Fibroblast of lung (primary cell): Measurements from ENCODE around the gene PLCB2. TPM values are rescaled to one million over a fixed set of nuclear protein-coding genes. Genes with fewer than 3 reads are reported as not detected.

Experiments used
- DNase-seq, 2 donors: peaks; one replicate each; pipeline versions ENCODE4 v3.0.0 to v3.0.0-alpha.2; 2010; ENCODE audit warnings: low read depth in 2 of 2
- H2AFZ ChIP-seq: 2 replicates; pipeline ENCODE4 v1.5.1; 2012; ENCODE audit warnings: low read length, control low read depth, inconsistent platforms
- H3K27ac ChIP-seq: 2 replicates; pipeline ENCODE4 v1.5.1; 2011; ENCODE audit warnings: low read length, control low read depth; ENCODE audit not compliant: insufficient read depth
- H3K27me3 ChIP-seq: 2 replicates; pipeline ENCODE4 v1.5.1; 2011; ENCODE audit warnings: mild to moderate bottlenecking, low read length; ENCODE audit not compliant: control insufficient read depth, insufficient read depth
- H3K36me3 ChIP-seq: 2 replicates; pipeline ENCODE4 v1.5.1; 2011; ENCODE audit warnings: low read length; ENCODE audit not compliant: control insufficient read depth, insufficient read depth
- H3K4me1 ChIP-seq: 2 replicates; pipeline ENCODE4 v1.5.1; 2011; ENCODE audit warnings: low read length; ENCODE audit not compliant: control insufficient read depth, insufficient read depth; ENCODE audit errors: extremely low read depth
- H3K4me2 ChIP-seq: 2 replicates; pipeline ENCODE4 v1.5.1; 2011; ENCODE audit warnings: low read length, control low read depth; ENCODE audit not compliant: insufficient read depth; ENCODE audit errors: extremely low read depth
- H3K4me3 ChIP-seq, 4 experiments: fragments of 200-600 bp in 1 of 4; sonication (generic) in 1 of 4; replicated peaks in 1 of 4; 2 replicates each; pipeline ENCODE4 v1.5.1; 2011 to 2016; ENCODE audit warnings: low read length in 4 of 4, low read depth in 3 of 4, mild to moderate bottlenecking in 3 of 4, control low read depth in 2 of 4, inconsistent platforms in 1 of 4, mixed read lengths in 1 of 4; ENCODE audit not compliant: insufficient read depth in 1 of 4; ENCODE audit errors: control extremely low read depth in 1 of 4
- H3K79me2 ChIP-seq: 2 replicates; pipeline ENCODE4 v1.5.1; 2012; ENCODE audit warnings: mild to moderate bottlenecking, low read length, inconsistent platforms; ENCODE audit not compliant: control insufficient read depth, insufficient read depth
- H3K9ac ChIP-seq: 2 replicates; pipeline ENCODE4 v1.5.1; 2011; ENCODE audit warnings: mild to moderate bottlenecking, low read length, control low read depth; ENCODE audit not compliant: insufficient read depth
- H3K9me3 ChIP-seq: 2 replicates; pipeline ENCODE4 v1.5.1; 2012; ENCODE audit warnings: low read depth, low read length; ENCODE audit not compliant: control insufficient read depth, insufficient read depth
- H4K20me1 ChIP-seq: 2 replicates; pipeline ENCODE4 v1.5.1; 2011; ENCODE audit warnings: low read length; ENCODE audit not compliant: control insufficient read depth, insufficient read depth; ENCODE audit errors: extremely low read depth
- EZH2 ChIP-seq: IDR thresholded peaks from 2 replicates; pipeline ENCODE4 v1.5.1; 2012; ENCODE audit warnings: low read length, control low read depth, mild to moderate bottlenecking; ENCODE audit errors: missing control alignments
- polyA plus RNA-seq, 2 donors: library from polyadenylated mRNA; depleted of rRNA in 1 of 2; stranded (reverse) in 1 of 2; unstranded in 1 of 2; fragments of >200 nt; gene quantifications; 2 replicates each; pipeline ENCODE4 v1.2.1, GENCODE V29; 2011 to 2012; ENCODE audit warnings: missing spikeins in 1 of 2
- total RNA-seq: library from RNA; depleted of rRNA; stranded (reverse); fragments of >200 nt; gene quantifications from 2 replicates; pipeline ENCODE4 v1.2.1, GENCODE V29; 2014
- TF ChIP-seq, protein P1 (sequence below), 2 donors: IDR thresholded peaks in 1 of 2; conservative IDR thresholded peaks in 1 of 2; 1 replicate in 1 of 2; 2 replicates in 1 of 2; pipeline ENCODE4 v1.5.1; 2011 to 2012; ENCODE audit warnings: low read length in 2 of 2, control low read depth in 1 of 2, inconsistent platforms in 1 of 2, low read depth in 1 of 2, mild to moderate bottlenecking in 1 of 2

PLCB2 gene
- total and polyA plus RNA-seq, 2 donors (not counting 1 experiment from before 2014, with no cell fraction given), result under 0.01 to 0.40 TPM

DNA sequence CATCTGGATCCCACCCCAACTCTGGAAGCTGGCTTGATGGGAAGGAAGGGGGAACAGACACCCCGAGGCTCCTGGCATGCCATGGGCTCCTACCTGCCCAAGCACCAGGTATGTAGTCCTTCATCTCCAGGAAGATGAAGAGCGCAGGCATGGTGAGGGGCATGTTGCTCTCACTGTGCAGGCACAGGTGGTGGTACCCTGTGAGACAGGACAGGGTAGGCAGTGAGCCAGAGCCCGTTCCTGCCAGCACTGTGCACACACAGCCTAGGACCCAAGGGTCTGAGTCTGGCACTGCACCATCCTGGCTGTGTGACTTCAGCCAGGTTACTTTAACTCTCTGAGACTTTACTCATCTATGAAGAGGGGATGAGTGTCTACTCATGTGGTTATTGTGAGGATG is 15.5 kb downstream of the PLCB2 start:
- H3K9ac ChIP-seq, result no peak overlapping the region
- no peak overlapping the region for H3K4me2 ChIP-seq
- no peaks in the 10 kb centered on the region for H3K36me3 ChIP-seq
- no peak overlapping the region for H2AFZ ChIP-seq
- H3K27ac ChIP-seq, result no peak overlapping the region
- no peaks in the 10 kb centered on the region for H3K4me1 ChIP-seq
- H3K27me3 ChIP-seq, result peaks cover 31% of the 10 kb centered on the region
- no peak for DNase-seq
- H3K4me3 ChIP-seq, result no peak overlapping the region
- no peaks in the 10 kb centered on the region for H4K20me1 ChIP-seq
- TF ChIP-seq, protein P1, sequence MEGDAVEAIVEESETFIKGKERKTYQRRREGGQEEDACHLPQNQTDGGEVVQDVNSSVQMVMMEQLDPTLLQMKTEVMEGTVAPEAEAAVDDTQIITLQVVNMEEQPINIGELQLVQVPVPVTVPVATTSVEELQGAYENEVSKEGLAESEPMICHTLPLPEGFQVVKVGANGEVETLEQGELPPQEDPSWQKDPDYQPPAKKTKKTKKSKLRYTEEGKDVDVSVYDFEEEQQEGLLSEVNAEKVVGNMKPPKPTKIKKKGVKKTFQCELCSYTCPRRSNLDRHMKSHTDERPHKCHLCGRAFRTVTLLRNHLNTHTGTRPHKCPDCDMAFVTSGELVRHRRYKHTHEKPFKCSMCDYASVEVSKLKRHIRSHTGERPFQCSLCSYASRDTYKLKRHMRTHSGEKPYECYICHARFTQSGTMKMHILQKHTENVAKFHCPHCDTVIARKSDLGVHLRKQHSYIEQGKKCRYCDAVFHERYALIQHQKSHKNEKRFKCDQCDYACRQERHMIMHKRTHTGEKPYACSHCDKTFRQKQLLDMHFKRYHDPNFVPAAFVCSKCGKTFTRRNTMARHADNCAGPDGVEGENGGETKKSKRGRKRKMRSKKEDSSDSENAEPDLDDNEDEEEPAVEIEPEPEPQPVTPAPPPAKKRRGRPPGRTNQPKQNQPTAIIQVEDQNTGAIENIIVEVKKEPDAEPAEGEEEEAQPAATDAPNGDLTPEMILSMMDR (conservative IDR thresholded peaks at IDR 0.05 in 1 of 2, IDR thresholded peaks at IDR 0.05 in 1 of 2; ENCODE audit: low read depth in 1 of 2, low read length in 2 of 2), result no peak
- TF ChIP-seq EZH2, result no peak
- no peaks in the 10 kb centered on the region for H3K9me3 ChIP-seq
- H3K79me2 ChIP-seq, result no peaks in the 10 kb centered on the region

DNA sequence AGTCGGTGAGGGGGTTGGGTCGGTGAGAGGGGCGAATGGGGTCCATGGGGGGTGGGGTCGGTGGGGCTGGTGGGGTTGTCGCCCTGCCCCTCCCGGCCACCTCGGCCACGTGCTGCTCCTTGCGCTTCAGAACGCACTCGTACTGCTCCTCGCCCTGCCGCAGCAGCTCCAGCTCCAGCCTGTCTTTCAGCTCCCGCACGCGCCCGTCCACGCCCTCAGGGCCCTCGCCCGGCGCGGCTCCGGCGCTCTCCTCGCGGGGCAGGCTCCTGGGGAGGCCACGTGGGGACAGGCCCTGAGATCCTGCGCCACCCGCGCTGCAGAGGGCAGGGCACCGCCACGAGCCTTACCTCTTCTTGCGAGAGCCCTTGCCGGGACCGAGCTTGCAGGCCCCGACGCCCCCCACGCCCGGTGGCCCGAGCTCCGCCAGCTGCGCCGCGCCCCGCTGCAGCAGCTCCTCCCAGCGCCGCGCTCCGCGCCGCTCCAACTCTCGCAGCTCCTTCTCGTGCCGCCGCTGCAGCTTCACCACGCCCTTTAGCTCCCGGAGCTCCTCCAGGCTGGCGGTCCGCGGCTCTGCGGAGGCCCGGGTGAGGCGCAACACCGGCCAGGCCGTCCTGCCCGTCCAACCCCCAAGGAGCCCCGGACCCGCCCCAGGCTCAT is 16.7 kb downstream of the PLCB2 start:
- peak overlapping the region; percentile 4 for H3K9ac ChIP-seq
- peaks cover 22% of the 10 kb centered on the region for H3K27me3 ChIP-seq
- peak overlapping the region in 3 of 4 experiments; percentile 16 to 44 (median 21) for H3K4me3 ChIP-seq

DNA sequence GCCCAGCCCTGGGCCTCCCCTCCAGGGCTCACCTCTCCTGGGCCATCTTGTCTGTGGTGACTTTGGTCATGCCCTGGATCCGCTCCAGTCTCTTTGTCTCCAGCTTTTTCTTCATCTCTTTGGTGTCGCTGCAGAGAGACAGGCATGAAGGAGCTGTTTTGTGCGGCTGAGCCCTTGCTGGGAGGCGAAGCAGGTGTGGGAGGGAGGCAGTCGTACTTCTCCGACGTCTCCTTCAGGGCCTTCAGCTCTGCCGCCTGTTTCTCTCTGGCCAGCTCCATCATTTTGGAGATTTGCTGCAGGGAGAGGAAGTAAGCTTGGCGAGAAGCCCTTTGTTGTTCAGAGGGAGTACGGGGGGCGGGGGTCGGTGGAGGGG is 17.2 kb downstream of the PLCB2 start:
- DNase-seq, result no peak
- TF ChIP-seq, protein P1 (conservative IDR thresholded peaks at IDR 0.05 in 1 of 2, IDR thresholded peaks at IDR 0.05 in 1 of 2; ENCODE audit: low read depth in 1 of 2, low read length in 2 of 2), result no peak
- TF ChIP-seq EZH2, result no peak
- Histone ChIP-seq H3K4me1 (no peaks in the 10 kb centered on the region), H3K79me2 (no peaks in the 10 kb centered on the region), H3K4me2 (no peak overlapping the region), H3K36me3 (no peaks in the 10 kb centered on the region), H3K27ac (no peak overlapping the region), H3K9ac (no peak overlapping the region), H3K4me3 (no peak overlapping the region), H2AFZ (no peak overlapping the region), H3K9me3 (no peaks in the 10 kb centered on the region), H3K27me3 (peaks cover 22% of the 10 kb centered on the region), H4K20me1 (no peaks in the 10 kb centered on the region)

More for the DNA sequence above, 16.7 kb downstream of the PLCB2 start:
- Histone ChIP-seq H3K4me2 (peak overlapping the region; percentile 69), H3K27ac (no peak overlapping the region), H4K20me1 (no peaks in the 10 kb centered on the region), H3K4me1 (no peaks in the 10 kb centered on the region), H2AFZ (peak overlapping the region; percentile 38), H3K79me2 (no peaks in the 10 kb centered on the region), H3K9me3 (no peaks in the 10 kb centered on the region), H3K36me3 (no peaks in the 10 kb centered on the region)
- DNase-seq, result peak; percentile 53 to 61
- no peak for TF ChIP-seq EZH2
- TF ChIP-seq, protein P1 (conservative IDR thresholded peaks at IDR 0.05 in 1 of 2, IDR thresholded peaks at IDR 0.05 in 1 of 2; ENCODE audit: low read depth in 1 of 2, low read length in 2 of 2), result no peak
